NK-92 (cell line): Measurements from ENCODE around the gene RANGRF.
"Not testable (repeated sequence)": the region's sequence is repeated elsewhere in the genome, so short reads cannot be mapped to it uniquely, and the experiment has no call there.

Experiments used
- DNase-seq: peaks from one replicate; lab custom pipeline; 2025; ENCODE audit not compliant: unreplicated experiment; lab: John Stamatoyannopoulos, UW

RANGRF gene, protein sequence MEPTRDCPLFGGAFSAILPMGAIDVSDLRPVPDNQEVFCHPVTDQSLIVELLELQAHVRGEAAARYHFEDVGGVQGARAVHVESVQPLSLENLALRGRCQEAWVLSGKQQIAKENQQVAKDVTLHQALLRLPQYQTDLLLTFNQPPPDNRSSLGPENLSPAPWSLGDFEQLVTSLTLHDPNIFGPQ

DNA sequence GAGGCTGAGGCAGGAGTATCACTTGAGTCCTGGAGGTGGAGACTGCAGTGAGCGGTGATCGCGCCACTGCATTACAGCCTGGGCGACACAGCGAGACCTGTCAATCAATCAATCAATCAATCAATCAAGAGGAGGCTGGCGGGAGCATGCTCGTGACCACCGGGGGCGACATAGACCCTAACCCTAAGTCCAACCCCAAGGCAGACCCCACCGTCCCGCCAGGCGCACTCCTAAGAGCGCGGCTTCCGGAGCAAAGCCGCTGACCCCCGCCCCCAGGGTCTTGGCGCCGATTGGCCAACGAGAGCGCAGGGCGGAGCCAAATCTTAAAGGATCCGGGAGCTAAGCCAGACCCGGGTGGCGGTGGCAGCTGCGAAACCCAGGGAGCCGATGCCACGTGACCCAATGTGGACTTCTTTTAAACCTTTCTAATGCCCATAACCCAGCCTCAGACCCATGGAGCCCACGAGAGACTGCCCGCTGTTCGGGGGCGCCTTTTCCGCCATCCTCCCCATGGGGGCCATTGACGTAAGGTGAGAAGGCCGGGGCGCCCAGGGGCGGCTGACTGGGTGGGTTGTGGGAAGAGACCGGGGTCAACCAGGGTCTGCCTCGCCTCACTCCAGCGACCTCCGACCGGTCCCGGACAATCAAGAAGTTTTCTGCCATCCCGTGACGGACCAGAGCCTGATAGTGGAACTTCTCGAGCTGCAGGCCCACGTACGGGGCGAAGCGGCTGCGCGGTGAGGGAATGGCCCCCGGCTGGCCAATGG lies at the start of gene RANGRF:
Gene RANGRF (plus strand): TSS at position 335 of the 767 bp plus-strand sequence. CDS start 119 bp downstream, at position 454.
- no peak for DNase-seq

DNA sequence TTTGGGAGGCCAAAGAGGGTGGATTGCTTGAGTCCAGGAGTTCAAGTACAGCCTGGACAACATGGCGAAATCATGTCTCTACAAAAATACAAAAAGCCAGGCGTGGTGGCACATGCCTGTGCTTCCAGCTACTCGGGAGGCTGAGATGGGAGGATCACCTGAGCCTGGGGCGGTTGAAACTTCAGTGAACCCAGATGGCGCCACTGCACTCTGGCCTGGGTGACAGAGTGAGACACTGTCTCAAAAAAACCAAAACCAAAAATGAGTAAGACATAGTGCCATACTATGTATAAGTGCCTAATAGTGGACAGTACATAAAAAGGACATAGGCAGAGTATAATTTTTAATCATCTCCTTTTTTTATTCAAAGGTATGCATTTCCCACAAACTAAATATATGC lies 44.6 kb upstream of the RANGRF start:
- no peak for DNase-seq

DNA sequence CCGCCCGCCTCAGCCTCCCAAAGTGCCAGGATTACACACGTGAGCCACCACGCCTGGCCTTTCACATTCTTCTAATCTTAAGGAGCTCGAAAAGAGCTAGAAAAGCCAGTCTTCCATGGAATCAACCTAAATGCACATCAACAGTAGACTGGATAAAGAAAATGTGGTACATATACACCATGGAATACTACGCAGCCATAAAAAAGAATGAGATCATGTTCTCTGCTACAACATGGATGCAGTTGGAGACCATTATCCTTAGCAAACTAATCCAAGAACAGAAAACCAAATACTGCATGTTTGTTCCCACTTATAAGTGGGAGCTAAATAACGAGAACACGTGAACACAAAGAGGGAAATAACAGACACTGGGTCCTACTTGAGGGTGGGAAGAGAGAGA lies 43.7 kb upstream of the RANGRF start:
- no peak for DNase-seq

DNA sequence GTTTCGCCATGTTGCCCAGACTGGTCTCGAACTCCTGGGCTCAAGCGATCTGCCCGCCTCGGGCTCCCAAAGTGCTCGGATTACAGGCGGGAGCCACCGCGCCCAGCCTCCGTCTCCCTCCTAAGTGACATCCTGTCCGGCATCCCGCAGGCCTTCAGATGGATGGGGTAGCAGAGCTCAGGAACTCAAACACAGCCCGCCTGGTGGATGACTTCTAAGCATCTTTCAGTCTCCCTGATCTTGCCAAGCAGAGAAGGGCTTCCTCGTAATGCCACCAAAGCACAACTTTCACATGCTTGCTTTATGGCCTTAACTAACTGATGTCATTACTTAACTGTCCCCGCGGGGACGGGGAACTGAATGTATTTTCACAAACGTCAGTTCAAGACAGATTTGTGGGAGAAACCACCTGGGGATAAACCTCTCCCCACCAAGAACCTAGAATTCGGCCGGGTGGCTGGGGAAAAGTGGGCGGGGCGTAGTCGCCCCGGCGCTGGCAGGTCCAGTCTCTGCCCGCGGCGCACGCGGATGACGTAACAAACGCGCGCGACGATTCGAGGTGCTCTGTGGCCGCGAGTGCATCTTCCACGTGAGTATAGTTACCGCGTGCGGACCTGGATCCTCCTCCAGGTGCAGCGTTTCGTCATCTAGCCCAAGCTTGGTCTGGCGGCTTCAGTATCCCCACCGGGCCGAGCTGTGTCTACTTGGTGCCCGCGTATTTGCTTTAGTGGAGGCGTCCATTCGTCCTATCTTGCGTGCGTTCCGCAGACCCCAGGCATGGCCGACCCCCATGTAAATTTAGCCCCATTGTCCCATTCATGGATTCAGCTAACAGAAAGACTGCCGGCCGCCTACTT lies 39.5 kb upstream of the RANGRF start, which contains the start of gene PFAS:
Gene PFAS (plus strand): TSS at position 539 of the 857 bp plus-strand sequence. CDS start 4,649 bp downstream, outside the sequence.
- peak; percentile 78 for DNase-seq

DNA sequence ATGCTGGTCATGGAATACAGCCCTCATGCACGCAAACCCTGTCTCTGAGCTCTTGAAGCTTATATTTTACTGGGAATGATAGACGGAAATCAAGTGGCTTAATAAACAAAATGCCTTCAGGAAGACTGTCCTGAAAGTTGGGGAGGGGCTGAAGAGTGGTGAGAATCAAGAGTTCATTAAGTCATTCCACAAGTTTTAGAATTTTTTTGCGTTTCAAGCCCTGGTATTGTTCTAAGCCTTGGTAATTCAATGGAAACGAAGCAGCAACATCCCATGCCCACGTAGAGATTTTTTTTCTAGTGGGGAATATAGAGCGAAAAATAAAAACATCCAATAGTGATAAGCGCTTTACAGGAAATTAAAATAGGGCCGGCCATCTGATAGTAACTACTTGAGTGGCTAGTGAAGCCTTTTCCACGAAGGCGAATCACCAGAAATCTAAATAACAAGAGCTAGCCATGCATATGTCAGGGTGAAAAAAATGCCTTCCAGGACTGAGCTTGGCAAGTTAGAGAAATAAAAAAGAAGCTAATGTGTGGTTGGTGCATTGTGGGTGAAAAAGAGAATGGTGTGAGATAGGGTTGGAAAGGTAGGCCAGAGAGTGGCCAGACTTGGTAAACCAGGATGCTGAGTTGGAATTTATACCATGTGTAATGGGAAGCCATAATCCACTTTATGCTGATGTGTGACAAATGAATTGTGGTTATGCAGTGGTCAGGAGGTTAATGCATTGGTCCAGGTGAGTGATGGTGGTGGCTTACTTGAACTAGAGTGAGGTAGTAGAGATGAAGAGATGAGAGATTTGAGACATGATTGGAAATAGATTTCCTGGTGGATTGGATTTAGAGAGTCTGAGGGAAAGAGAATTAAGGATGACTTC lies 38.6 kb upstream of the RANGRF start:
- no peak for DNase-seq

DNA sequence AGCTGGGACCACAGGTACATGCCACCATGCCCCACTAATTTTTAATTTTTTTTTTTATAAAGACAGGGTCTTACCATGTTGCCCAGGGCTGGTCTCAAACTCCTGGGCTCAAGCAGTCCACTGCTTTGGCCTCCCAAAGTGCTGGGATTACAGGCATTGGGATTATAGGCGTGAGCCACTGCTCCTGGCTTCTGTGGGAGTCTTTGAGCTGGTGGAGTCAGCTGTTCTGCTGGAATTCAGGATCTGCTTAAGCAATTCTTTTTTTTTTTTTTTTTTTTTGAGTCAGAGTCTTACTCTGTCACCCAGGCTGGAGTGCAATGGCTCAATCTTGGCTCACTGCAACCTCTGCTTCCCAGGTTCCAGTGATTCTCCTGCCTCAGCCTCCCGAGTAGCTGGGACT lies 37.1 kb upstream of the RANGRF start:
- DNase-seq = not testable (repeated sequence)

DNA sequence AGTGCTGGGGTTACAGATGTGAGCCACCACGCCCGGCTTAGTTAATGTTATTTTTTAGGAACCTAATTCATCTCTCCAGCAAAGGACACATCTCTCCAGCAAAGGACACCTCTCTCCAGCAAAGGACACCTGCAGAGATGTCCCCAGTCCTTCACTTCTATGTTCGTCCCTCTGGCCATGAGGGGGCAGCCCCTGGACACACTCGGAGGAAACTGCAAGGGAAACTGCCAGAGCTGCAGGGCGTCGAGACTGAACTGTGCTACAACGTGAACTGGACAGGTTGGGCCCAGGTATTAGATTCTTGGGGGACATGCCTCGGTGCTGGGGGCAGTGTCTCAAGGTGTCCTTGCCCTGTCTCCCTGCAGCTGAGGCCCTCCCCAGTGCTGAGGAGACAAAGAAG lies 34.7 kb upstream of the RANGRF start:
- no peak for DNase-seq

DNA sequence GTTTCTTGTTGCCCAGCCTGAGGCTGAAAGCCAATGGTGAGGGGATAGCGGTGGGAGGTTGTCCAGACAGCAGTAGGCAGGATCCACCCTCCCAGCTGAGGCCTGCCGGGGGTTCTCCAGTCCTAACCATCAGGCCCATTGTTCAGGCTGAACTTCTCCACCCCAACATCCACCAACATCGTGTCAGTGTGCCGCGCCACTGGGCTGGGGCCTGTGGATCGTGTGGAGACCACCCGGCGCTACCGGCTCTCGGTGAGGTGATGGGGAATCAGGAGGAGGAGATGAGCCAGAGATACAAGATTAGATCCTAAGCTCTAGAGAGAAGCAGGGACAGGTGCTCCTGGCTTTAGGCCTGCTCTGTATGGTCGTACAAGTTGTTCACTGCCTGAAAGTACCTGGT lies 33.6 kb upstream of the RANGRF start:
- DNase-seq = no peak

DNA sequence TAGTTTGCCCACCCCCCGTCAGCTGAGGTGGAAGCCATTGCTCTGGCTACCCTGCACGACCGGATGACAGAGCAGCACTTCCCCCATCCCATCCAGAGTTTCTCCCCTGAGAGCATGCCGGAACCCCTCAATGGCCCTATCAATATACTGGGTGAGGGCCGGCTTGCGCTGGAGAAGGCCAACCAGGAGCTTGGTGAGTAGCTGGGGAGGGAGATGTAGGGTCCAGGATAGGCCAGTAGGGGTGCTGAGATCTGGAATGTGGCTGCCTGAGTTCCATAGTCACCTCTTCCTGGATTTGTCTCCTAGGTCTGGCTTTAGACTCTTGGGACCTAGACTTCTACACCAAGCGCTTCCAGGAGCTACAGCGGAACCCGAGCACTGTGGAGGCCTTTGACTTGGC lies 33.0 kb upstream of the RANGRF start:
- no peak for DNase-seq

DNA sequence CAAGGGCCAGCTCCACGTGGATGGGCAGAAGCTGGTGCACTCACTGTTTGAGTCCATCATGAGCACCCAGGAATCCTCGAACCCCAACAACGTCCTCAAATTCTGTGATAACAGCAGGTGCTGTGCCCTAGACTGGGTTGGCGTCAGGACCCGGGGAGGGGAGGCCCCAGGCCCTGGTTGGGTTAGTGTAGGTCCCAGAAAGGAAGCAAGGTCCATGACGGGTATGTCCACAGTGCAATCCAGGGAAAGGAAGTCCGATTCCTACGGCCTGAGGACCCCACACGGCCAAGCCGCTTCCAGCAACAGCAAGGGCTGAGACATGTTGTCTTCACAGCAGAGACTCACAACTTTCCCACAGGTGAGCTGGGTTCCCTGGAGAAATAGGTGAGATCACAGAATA lies 32.2 kb upstream of the RANGRF start:
- DNase-seq = no peak

DNA sequence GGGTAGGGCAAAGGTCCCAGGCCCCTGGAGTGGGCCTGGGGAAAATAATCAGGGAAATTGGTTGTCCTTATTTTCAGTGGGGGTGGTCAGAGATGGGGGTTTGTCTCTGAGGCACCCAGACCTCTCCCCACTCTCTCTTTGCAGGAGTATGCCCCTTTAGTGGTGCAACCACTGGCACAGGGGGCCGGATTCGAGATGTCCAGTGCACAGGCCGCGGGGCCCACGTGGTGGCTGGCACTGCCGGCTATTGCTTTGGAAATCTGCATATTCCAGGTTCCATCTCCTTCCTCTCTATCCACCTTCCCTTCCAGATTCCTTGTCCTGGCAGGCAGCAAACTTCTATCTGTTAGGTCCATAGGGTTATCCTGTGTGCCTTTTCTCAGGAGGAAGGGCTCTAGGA lies 31.8 kb upstream of the RANGRF start:
- DNase-seq = no peak

DNA sequence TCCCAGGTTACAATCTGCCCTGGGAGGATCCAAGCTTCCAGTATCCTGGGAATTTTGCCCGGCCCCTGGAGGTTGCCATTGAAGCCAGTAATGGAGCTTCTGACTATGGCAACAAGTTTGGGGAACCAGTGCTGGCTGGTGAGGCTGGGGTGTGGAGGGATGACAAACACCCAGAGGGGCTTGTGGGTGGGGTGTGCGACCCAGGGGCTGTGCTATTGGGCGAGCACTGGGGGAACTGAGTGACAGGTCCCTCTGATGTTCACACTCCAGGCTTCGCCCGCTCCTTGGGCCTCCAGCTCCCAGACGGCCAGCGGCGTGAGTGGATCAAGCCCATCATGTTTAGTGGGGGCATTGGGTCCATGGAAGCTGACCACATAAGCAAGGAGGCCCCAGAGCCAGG lies 30.7 kb upstream of the RANGRF start:
- no peak for DNase-seq

DNA sequence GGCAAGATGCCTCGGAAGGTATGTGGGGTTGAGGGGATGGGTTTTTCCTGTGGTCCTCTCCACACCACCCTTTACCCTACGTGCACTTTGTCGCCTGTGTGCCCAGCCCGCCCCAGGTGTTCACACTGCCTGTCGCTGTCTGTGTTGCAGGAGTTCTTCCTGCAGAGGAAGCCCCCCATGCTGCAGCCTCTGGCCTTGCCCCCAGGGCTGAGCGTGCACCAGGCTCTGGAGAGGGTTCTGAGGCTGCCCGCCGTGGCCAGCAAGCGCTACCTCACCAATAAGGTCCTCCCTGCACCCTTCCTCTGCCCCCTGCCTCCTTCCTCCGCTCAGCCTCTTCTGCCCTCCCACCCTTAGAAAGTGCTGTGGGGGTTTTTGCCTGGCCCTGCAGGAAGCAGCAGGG lies 24.1 kb upstream of the RANGRF start:
- DNase-seq = no peak

DNA sequence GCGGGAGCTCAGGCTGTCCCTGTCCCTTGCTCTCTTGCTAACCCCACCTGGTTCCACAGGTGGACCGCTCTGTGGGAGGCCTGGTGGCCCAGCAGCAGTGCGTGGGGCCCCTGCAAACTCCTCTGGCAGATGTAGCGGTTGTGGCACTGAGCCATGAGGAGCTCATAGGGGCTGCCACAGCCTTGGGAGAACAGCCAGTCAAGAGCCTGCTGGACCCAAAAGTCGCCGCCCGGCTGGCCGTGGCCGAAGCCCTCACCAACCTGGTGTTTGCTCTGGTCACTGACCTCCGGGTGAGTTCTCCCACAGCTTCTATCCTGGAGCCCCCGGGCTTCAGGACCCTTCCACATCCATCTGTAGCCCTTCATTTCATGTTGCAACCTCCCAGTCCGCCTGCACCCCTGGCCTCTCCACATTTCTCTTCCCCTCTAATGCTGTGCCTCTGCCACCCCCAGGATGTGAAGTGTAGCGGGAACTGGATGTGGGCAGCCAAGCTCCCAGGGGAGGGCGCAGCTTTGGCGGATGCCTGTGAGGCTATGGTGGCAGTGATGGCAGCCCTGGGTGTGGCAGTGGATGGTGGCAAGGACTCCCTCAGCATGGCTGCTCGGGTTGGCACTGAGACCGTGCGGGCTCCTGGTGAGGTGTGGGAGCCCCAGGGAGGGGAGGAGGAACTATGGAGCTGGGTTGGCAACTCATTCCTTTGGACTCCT lies 23.5 kb upstream of the RANGRF start:
- DNase-seq = no peak

DNA sequence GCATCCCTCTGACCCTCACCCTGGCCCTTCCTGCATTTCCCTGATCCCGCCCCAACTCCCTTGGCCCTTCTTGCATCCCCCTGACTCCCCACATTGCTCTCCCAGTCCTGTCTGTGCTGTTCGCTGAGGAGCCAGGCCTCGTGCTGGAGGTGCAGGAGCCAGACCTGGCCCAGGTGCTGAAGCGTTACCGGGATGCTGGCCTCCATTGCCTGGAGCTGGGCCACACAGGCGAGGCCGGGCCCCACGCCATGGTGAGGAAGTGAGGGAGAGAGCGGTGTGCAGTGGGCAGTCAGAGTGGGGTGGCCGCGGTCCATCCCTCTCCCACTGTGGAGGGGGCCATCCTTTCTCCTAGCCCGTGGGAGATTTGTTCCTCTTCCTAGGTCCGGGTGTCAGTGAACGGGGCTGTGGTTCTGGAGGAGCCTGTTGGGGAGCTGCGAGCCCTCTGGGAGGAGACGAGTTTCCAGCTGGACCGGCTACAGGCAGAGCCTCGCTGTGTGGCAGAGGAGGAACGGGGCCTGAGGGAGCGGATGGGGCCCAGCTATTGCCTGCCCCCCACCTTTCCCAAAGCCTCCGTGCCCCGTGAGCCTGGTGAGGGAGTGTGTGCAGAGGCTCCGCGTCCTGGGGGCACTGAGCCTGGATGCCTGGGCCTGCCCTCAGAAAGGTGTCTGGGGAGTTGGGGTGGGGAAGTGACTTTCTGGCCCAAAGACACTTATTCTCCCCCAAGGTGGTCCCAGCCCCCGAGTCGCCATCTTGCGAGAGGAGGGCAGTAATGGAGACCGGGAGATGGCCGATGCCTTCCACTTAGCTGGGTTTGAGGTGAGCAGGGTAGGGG lies 21.6 kb upstream of the RANGRF start:
- DNase-seq = no peak

DNA sequence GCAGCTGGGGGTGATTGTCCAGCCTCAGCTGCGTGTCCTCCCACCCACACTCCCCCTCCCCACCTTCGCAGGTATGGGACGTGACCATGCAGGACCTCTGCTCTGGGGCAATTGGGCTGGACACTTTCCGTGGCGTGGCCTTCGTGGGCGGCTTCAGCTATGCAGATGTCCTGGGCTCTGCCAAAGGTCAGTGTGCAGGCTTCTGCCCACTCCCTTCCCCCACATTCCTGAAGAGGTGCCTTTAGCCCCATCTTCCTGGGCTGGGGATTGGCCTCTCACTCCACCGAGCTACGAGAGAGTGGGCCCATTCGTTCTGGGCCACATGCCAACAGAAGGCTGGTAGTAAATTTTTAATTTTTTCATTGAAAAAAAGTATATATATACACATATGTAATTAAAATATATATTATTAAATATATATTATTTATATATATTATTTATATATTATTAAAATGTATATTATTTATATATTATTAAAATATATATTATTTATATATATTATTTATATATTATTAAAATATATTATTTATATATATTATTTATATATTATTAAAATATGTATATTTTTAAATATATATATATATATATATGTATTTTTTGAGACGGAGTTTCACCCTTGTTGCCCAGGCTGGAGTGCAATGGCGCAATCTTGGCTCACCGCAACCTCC lies 20.9 kb upstream of the RANGRF start:
- no peak for DNase-seq

DNA sequence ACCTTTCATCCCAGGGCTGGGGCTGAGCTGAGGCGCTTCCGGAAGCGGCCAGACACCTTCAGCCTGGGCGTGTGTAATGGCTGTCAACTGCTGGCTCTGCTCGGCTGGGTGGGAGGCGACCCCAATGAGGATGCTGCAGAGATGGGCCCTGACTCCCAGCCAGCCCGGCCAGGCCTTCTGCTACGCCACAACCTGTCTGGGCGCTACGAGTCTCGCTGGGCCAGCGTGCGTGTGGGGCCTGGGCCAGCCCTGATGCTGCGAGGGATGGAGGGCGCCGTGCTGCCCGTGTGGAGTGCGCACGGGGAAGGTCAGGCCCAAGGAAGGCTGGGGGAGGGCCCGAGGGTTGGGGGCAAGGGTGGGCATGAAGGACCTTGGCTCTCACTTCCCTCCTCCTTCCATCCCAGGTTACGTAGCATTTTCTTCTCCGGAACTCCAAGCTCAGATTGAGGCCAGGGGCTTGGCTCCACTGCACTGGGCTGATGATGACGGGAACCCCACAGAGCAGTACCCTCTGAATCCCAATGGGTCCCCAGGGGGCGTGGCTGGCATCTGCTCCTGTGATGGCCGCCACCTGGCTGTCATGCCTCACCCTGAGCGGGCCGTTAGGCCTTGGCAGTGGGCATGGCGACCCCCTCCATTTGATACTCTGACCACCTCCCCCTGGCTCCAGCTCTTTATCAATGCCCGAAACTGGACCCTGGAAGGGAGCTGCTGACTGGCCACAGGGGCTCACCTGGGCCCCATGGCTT lies 19.7 kb upstream of the RANGRF start:
- DNase-seq = no peak

DNA sequence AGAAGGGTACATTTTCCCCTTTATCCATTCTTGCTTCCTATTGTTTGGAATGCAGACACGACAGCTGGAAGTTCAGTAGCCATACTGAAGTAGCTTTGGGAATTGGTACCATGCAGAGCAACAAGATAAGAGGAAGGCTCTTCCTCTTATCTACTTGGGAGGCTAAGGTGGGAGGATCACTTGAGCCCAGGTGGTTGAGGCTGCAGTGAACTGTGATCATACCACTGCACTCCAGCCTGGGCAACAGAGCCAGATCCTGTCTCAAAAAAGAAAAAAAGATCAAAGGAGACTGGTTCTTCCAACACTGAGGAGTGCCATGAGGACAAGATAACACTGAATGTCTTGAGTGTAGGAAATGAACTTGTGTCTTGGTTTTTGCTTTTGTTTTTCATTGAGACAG lies 16.0 kb upstream of the RANGRF start:
- no peak for DNase-seq
